ENCODE results near the gene DNALI1. TPM values are rescaled to one million over a fixed set of nuclear protein-coding genes. Genes with fewer than 3 reads are reported as not detected.

Gene DNALI1
- total and polyA plus RNA-seq, 2 of the 4 experiments (the other 2 are of a cell fraction) = 9.1 to 10.1 TPM

- Histone ChIP-seq H2BK5ac (ENCODE audit: low read depth, low read length, poor library complexity, severe bottlenecking) (no peak overlapping the region), H3K9me3 (ENCODE audit: control insufficient read depth, insufficient read depth, low read length) (no peaks in the 10 kb centered on the region), H2BK15ac (ENCODE audit: low read depth, low read length) (no peak overlapping the region), H3K14ac (replicated peaks; ENCODE audit: low read depth, low read length) (no peak overlapping the region), H3K4me3 (ENCODE audit: insufficient read depth, low read depth, low read length) (no peak overlapping the region), H3K9ac (ENCODE audit: low read depth, low read length) (no peak overlapping the region), H3K4ac (ENCODE audit: low read depth, low read length) (no peak overlapping the region), H4K5ac (ENCODE audit: low read depth, low read length) (no peak overlapping the region), H2AFZ (replicated peaks; ENCODE audit: low read length, poor library complexity) (no peak overlapping the region), H3K23ac (ENCODE audit: low read depth, low read length) (no peak overlapping the region), H4K91ac (ENCODE audit: insufficient read depth, low read depth, low read length) (no peak overlapping the region), H3K36me3 (ENCODE audit: control insufficient read depth, insufficient read depth, low read length) (peaks cover 16% of the 10 kb centered on the region), H2AK9ac (replicated peaks; ENCODE audit: low read depth, low read length, poor library complexity) (no peak overlapping the region), H3K56ac (ENCODE audit: extremely low read depth, insufficient read depth, low read length) (no peak overlapping the region), H3K9me1 (ENCODE audit: insufficient read depth, low read length) (peaks cover 4% of the 10 kb centered on the region; the same call in 1 of the 2 replicates), H3K79me1 (ENCODE audit: low read depth in 1 of 2, low read length in 2 of 2) (peaks cover 4 to 13% of the 10 kb centered on the region in 2 experiments; a peak in 1 of 4 replicates), H2BK120ac (ENCODE audit: low read depth, low read length) (no peak overlapping the region), H3K27me3 (ENCODE audit: control insufficient read depth, insufficient read depth, low read length) (no peaks in the 10 kb centered on the region), H3K27ac (ENCODE audit: insufficient read depth, low read length) (no peak overlapping the region), H4K20me1 (ENCODE audit: insufficient read depth, low read length) (no peaks in the 10 kb centered on the region; the same call in 1 of the 2 replicates), H2AK5ac (ENCODE audit: low read depth, low read length) (no peak overlapping the region), H3K18ac (ENCODE audit: low read depth, low read length) (no peak overlapping the region), H4K8ac (ENCODE audit: low read depth in 2 of 2, low read length in 2 of 2) (no peak overlapping the region), H3K4me1 (ENCODE audit: control insufficient read depth, insufficient read depth, low read length) (no peaks in the 10 kb centered on the region; the same call in 1 of the 2 replicates), H2BK20ac (ENCODE audit: low read depth, low read length) (no peak overlapping the region), H3K4me2 (ENCODE audit: low read depth, low read length) (no peak overlapping the region)
- intact Hi-C loops (cut with micrococcal nuclease) = no loop called here
- in situ Hi-C loops (cut with MboI; ENCODE audit: low sequenced_read_pairs) = no loop called here
- CTCF ChIA-PET = interaction anchor here (0.5 kb wide), 1 partner anchor 128 kb away, joined by 3 read pairs; no protein-coding TSS in a partner anchor
- dilution Hi-C loops (cut with HindIII; ENCODE audit: low sequenced_read_pairs, unreplicated experiment) = no loop called here
- TF ChIP-seq FOS (IDR thresholded peaks at IDR 0.05; ENCODE audit: low read depth, low read length) (no peak), USF2 (IDR thresholded peaks at IDR 0.05; ENCODE audit: low read depth, low read length) (no peak), RCOR1 (IDR thresholded peaks at IDR 0.05; ENCODE audit: insufficient replicate concordance, low read length) (no peak), CHD1 (IDR thresholded peaks at IDR 0.05; ENCODE audit: low read depth, low read length) (no peak), CTCF (conservative IDR thresholded peaks at IDR 0.05; ENCODE audit: low read depth, low read length) (no peak), RFX5 (IDR thresholded peaks at IDR 0.05; ENCODE audit: low read depth, low read length) (no peak), MAZ (IDR thresholded peaks at IDR 0.05; ENCODE audit: borderline replicate concordance, low read depth, low read length) (no peak), RAD21 (IDR thresholded peaks at IDR 0.05; ENCODE audit: low read length) (no peak), ELK1 (IDR thresholded peaks at IDR 0.05; ENCODE audit: borderline replicate concordance, low read depth, low read length) (no peak), CEBPB (IDR thresholded peaks at IDR 0.05; ENCODE audit: low read depth, low read length) (no peak), SMC3 (IDR thresholded peaks at IDR 0.05; ENCODE audit: low read depth, low read length) (no peak)
- DNase-seq (no peak), ATAC-seq (ENCODE audit: low read depth) (no peak)
- no CpG with 5 or more reads among the region's 10 CpGs for WGBS, 2 experiments (ENCODE audit: extremely low coverage in 2 of 2, insufficient read length in 1 of 2)
- POLR2A ChIA-PET (ENCODE audit: unreplicated experiment) = no interaction called here
- no TSS peak for BruUV-seq (replicated peaks)
Observed at GRCh38 chr1:37560401-37561132, 3.8 kb downstream of the DNALI1 start.

Measured in IMR-90 (cell line).